Camera-type eye (tissue), 1 donor: ENCODE measurements around the gene DNAJC17. TPM values are rescaled to one million over a fixed set of nuclear protein-coding genes. Genes with fewer than 3 reads are reported as not detected.

Experiments
- total RNA-seq: library from RNA; depleted of rRNA; stranded (reverse); fragments of >200 nt; gene quantifications from one replicate; pipeline ENCODE4 v1.2.3, GENCODE V29; 2014

DNAJC17 gene
- total RNA-seq = 22.8 TPM

GRCh38 chr15:40807028-40807887 lies at the start of gene DNAJC17, which contains the start of gene ZFYVE19:
TSS of gene DNAJC17 (minus strand) at chr15:40807473. CDS start at chr15:40807446, 27 bp downstream.
TSS of gene ZFYVE19 (plus strand) at chr15:40807089. CDS start at chr15:40807590, 501 bp downstream.

GRCh38 chr15:40843885-40844695 lies 36.8 kb upstream of the DNAJC17 start, which contains the start of gene SPINT1:
TSS of gene SPINT1 (plus strand) at chr15:40844048. CDS start at chr15:40844555, 507 bp downstream.

GRCh38 chr15:40828447-40829036 lies 21.3 kb upstream of the DNAJC17 start, which contains the start of gene PPP1R14D:
TSS of gene PPP1R14D (minus strand) at chr15:40828708. CDS start at chr15:40828641, 67 bp downstream.

GRCh38 chr15:40769274-40770146 lies 37.8 kb downstream of the DNAJC17 start, which contains the start of gene C15orf62:
TSS of gene C15orf62 (plus strand) at chr15:40769980. CDS start at chr15:40770496, 516 bp downstream.

GRCh38 chr15:40763801-40764628 lies 43.3 kb downstream of the DNAJC17 start, which contains the start of gene GCHFR:
TSS of gene GCHFR (plus strand) at chr15:40764068. CDS start at chr15:40764181, 113 bp downstream.

GRCh38 chr15:40754883-40755811 lies 52.1 kb downstream of the DNAJC17 start, which contains the start of gene RMDN3:
TSS of gene RMDN3 (minus strand) at chr15:40755254. CDS start at chr15:40754783, 471 bp downstream.

Other genes with a start within 250 kb of the DNAJC17 start
- gene CCDC32, start 242.4 kb downstream of the DNAJC17 start, total RNA-seq = 25.8 TPM
- gene RPUSD2, start 238.2 kb downstream of the DNAJC17 start, total RNA-seq = 7.3 TPM
- 14.2 TPM for gene KNL1, start 213.2 kb downstream of the DNAJC17 start, total RNA-seq
- 4.1 TPM for gene RAD51, start 112.3 kb downstream of the DNAJC17 start, total RNA-seq
- 30.2 TPM for gene RMDN3, start 52.2 kb downstream of the DNAJC17 start, total RNA-seq
- gene GCHFR, start 43.4 kb downstream of the DNAJC17 start, total RNA-seq = 8.7 TPM
- gene C15orf62, start 37.5 kb downstream of the DNAJC17 start, total RNA-seq = 1.1 TPM
- gene ZFYVE19, start 384 bp downstream of the DNAJC17 start, total RNA-seq = 35.9 TPM
- gene PPP1R14D, start 21.2 kb upstream of the DNAJC17 start, total RNA-seq = not detected
- gene SPINT1, start 36.6 kb upstream of the DNAJC17 start, total RNA-seq = 27.4 TPM
- 7.2 TPM for gene RHOV, start 66.8 kb upstream of the DNAJC17 start, total RNA-seq
- 25.0 TPM for gene VPS18, start 87.0 kb upstream of the DNAJC17 start, total RNA-seq
- gene DLL4, start 121.9 kb upstream of the DNAJC17 start, total RNA-seq = 49.5 TPM
- 2.5 TPM for gene CHAC1, start 146.0 kb upstream of the DNAJC17 start, total RNA-seq